Immature natural killer cell (primary cell): ENCODE measurements around the gene NRXN3. TPM values are rescaled to one million over a fixed set of nuclear protein-coding genes. Genes with fewer than 3 reads are reported as not detected.

ENCODE experiments used
- DNase-seq, 3 donors: peaks; one replicate each; pipeline ENCODE4 v3.0.0; 2022; ENCODE audit warnings: mixed read lengths in 1 of 3
- H3K27ac Mint-ChIP-seq, 6 donors: one replicate each; pipeline ENCODE4 v1.8.0; 2020; ENCODE audit warnings: mixed read lengths in 6 of 6, mild to moderate bottlenecking in 5 of 6, inconsistent platforms in 4 of 6, moderate library complexity in 3 of 6
- H3K27me3 Mint-ChIP-seq, 3 donors: one replicate each; pipeline ENCODE4 v1.8.0; 2020 to 2021; ENCODE audit warnings: low read depth in 3 of 3, mild to moderate bottlenecking in 3 of 3, mixed read lengths in 3 of 3, moderate library complexity in 3 of 3, inconsistent platforms in 1 of 3
- H3K36me3 Mint-ChIP-seq, 3 donors: one replicate each; pipeline ENCODE4 v1.8.0; 2020; ENCODE audit warnings: mixed read lengths in 3 of 3, inconsistent platforms in 2 of 3, mild to moderate bottlenecking in 2 of 3
- H3K4me1 Mint-ChIP-seq, 2 donors: one replicate each; pipeline ENCODE4 v1.8.0; 2020; ENCODE audit warnings: inconsistent platforms in 2 of 2, mild to moderate bottlenecking in 2 of 2, mixed read lengths in 2 of 2, moderate library complexity in 1 of 2
- H3K4me3 Mint-ChIP-seq, 5 donors: one replicate each; pipeline ENCODE4 v1.8.0; 2020; ENCODE audit warnings: mild to moderate bottlenecking in 5 of 5, mixed read lengths in 5 of 5, inconsistent platforms in 3 of 5, moderate library complexity in 3 of 5
- H3K9me3 Mint-ChIP-seq, 6 donors: one replicate each; pipeline ENCODE4 v1.8.0; 2020; ENCODE audit warnings: mild to moderate bottlenecking in 6 of 6, mixed read lengths in 6 of 6, inconsistent platforms in 4 of 6, moderate library complexity in 3 of 6
- polyA plus RNA-seq, 3 donors: library from polyadenylated mRNA; unstranded; fragments of 300-500 nt; fragmentation: Illumina TruSeq; gene quantifications; one replicate each; pipeline ENCODE4 v1.2.3, GENCODE V29; 2021

NRXN3 gene
- polyA plus RNA-seq, 3 donors from 2014 or later: not detected

DNA sequence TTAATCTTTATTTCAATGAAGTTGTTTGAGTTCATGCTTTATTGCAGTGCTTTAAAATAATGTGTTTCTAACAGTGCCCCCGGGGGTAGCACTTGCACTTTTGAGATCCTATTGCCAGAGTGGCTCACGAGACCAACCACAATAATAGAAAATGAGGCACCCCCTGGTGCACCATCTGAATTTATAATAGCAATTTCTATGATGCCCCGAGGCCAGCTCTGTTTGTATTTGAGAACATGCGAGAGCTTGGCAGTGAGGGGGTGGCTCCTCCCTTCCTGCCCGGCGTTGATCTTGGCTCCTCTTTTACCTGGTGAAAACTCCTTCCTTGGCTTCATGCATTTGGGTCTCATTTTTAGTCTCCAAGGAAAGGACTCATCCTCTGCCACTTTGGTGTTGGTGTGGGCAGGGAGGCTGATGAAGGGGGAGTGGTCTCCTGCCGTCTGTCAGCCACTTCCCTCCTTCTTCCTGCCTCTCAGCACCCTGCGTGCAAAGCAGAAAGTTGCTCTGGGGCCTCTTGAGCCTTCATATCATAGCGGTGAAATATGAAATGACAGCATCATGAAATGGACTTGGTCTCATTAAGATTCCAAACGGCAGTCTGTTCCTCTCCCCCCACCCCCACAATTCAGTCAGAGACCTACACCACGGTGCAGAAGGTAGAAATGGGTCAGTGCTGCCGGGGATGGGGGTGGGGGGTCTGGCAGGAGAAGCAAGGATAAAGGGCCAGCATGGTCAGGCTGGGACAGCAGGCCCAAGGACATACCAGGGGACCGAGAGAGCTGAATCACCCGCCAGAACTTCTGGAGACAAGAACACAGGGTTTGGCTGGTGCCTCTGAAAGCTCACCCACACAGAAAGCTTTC lies 17.7 kb upstream of the NRXN3 start:
- DNase-seq: no peak
- no peak overlapping the region for H3K27ac Mint-ChIP-seq
- no peaks in the 10 kb centered on the region for H3K4me1 Mint-ChIP-seq
- H3K9me3 Mint-ChIP-seq: peaks cover 0 to 2% (median 0%) of the 10 kb centered on the region in 6 donors
- H3K27me3 Mint-ChIP-seq: peaks cover 0 to 11% (median 4%) of the 10 kb centered on the region in 3 donors
- no peak overlapping the region for H3K4me3 Mint-ChIP-seq
- no peaks in the 10 kb centered on the region for H3K36me3 Mint-ChIP-seq

DNA sequence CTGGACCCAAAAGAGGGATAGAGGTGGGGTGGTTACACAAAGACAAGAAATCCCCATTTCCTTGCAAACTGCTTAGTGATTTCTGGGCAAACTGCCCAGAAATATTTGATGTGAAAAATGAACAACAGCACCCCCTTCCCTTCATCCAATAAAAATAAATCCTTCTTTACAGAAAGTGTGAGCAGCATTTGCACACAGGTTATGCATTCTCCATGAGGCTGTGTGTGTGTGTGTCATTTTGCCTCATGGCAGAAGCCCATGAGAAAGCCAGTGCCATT lies 17.2 kb upstream of the NRXN3 start:
- H3K9me3 Mint-ChIP-seq: peaks cover 0 to 2% (median 0%) of the 10 kb centered on the region in 6 donors
- no peaks in the 10 kb centered on the region for H3K4me1 Mint-ChIP-seq
- H3K27me3 Mint-ChIP-seq: peaks cover 0 to 11% (median 4%) of the 10 kb centered on the region in 3 donors
- DNase-seq: no peak
- no peaks in the 10 kb centered on the region for H3K36me3 Mint-ChIP-seq
- H3K4me3 Mint-ChIP-seq: no peak overlapping the region
- no peak overlapping the region for H3K27ac Mint-ChIP-seq

- Mint-ChIP-seq H3K9me3 (peaks cover 0 to 2% (median 0%) of the 10 kb centered on the region in 6 donors), H3K36me3 (no peaks in the 10 kb centered on the region), H3K4me1 (no peaks in the 10 kb centered on the region), H3K27me3 (peaks cover 2 to 8% (median 2%) of the 10 kb centered on the region in 3 donors), H3K4me3 (no peak overlapping the region), H3K27ac (no peak overlapping the region)
- DNase-seq: no peak
Observed at GRCh38 chr14:78154827-78155226, 15.3 kb upstream of the NRXN3 start.

DNA sequence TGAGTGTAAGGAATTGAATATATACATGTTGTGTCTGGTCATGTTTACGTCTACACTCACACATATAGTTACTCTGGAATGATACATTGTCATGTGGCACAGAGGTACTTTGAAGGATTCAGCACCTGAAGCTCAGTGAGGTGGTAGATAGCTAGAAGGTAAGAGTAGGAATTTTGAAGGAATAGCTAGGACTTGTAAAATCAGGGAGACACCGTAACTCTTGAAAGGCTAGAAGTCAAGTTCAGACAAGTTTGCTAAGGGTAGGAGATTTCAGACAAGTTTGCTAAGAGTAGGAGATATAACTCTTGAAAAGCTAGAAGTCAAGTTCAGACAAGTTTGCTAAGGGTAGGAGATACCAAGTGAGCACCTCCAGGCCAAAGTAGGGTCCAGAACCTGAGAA lies 14.0 kb upstream of the NRXN3 start:
- Mint-ChIP-seq H3K36me3 (no peaks in the 10 kb centered on the region), H3K27me3 (peaks cover 3 to 4% (median 4%) of the 10 kb centered on the region in 3 donors), H3K4me1 (no peaks in the 10 kb centered on the region), H3K4me3 (no peak overlapping the region), H3K27ac (no peak overlapping the region), H3K9me3 (peaks cover 0 to 2% (median 0%) of the 10 kb centered on the region in 6 donors)
- DNase-seq: no peak

DNA sequence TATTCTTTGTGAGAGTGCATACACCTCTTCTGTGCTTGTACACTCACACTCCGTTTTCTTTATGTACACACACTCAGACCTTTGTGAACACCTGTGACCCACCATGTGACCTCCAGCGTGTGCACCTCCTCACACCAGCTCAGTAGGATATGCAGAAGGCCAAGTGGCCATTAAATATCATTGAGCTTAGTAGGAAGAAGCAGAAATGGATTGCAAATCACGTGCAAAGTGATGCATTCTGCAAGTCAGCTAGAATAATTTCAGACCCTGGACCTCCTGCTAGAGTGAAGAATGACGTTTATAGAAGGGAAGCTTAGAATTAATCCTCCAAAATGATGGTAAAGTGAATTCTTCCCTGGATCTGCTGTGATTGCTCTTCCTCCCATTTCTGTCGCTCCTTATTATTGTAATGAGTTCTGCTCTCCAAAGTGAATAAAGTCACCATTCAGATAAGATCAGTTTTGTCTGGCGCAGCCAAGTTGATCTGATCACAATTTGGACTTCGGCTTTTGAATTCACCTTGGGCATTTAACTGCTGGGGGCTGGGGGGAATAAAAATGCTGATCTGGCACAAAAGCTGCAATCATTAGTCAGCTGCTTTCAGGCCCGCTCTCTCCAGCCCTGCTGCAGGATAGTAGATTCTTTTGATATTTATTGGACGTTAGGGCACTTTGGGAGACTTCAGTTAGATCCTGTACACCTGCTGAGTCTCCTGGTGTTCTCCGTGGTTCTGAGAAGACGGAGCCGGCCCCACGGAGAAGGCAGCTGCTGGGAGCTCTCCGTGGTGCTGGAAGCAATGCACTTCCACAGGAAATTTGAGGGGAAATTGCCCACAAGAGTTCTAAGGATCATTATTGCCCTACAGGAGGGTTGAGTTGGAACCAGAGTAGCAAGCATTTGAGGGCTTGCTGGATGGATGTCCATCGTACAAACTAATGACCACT lies 12.4 kb upstream of the NRXN3 start:
- Mint-ChIP-seq H3K36me3 (no peaks in the 10 kb centered on the region), H3K27ac (no peak overlapping the region), H3K4me3 (no peak overlapping the region), H3K4me1 (no peaks in the 10 kb centered on the region), H3K27me3 (peaks cover 3 to 8% (median 4%) of the 10 kb centered on the region in 3 donors), H3K9me3 (peaks cover 0 to 2% (median 0%) of the 10 kb centered on the region in 6 donors)
- peak in 1 of 3 donors; percentile 3 for DNase-seq

DNA sequence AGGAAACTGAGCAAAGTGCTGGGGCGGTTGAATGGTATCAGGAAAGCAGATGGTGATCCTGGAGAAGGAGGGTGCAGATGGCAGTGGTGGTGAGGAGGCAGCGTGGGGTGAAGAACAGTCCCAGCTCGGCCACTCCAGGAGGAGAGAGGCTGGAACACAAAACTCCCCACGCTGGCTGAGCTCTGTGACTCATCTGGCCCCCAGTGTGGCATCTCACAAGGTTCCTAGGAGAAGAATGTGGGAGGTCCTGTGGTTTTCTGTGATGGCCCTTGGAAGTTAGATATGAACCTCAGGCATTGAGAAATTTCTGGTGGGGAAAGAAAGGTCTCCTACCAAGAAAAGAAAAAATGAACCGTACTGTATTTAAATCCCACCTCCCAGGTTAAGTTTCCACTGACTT lies 8.0 kb upstream of the NRXN3 start:
- Mint-ChIP-seq H3K27me3 (peaks cover 4 to 8% (median 7%) of the 10 kb centered on the region in 3 donors), H3K27ac (no peak overlapping the region), H3K4me3 (no peak overlapping the region), H3K4me1 (no peaks in the 10 kb centered on the region), H3K36me3 (no peaks in the 10 kb centered on the region), H3K9me3 (peaks cover 0 to 2% (median 0%) of the 10 kb centered on the region in 6 donors)
- DNase-seq: no peak

- H3K36me3 Mint-ChIP-seq: no peaks in the 10 kb centered on the region
- no peak for DNase-seq
- no peak overlapping the region for H3K4me3 Mint-ChIP-seq
- H3K27me3 Mint-ChIP-seq: peaks cover 4 to 7% (median 7%) of the 10 kb centered on the region in 3 donors
- no peak overlapping the region for H3K27ac Mint-ChIP-seq
- H3K4me1 Mint-ChIP-seq: no peaks in the 10 kb centered on the region
- peaks cover 0 to 2% (median 0%) of the 10 kb centered on the region in 6 donors for H3K9me3 Mint-ChIP-seq
Observed at GRCh38 chr14:78164226-78164853, 5.8 kb upstream of the NRXN3 start.

- Mint-ChIP-seq H3K27me3 (peaks cover 2 to 5% (median 5%) of the 10 kb centered on the region in 3 donors), H3K4me1 (no peaks in the 10 kb centered on the region), H3K27ac (no peak overlapping the region), H3K9me3 (peaks cover 0 to 5% (median 0%) of the 10 kb centered on the region in 6 donors), H3K36me3 (no peaks in the 10 kb centered on the region), H3K4me3 (no peak overlapping the region)
- no peak for DNase-seq
Observed at GRCh38 chr14:78172428-78172827, 2.3 kb downstream of the NRXN3 start.

DNA sequence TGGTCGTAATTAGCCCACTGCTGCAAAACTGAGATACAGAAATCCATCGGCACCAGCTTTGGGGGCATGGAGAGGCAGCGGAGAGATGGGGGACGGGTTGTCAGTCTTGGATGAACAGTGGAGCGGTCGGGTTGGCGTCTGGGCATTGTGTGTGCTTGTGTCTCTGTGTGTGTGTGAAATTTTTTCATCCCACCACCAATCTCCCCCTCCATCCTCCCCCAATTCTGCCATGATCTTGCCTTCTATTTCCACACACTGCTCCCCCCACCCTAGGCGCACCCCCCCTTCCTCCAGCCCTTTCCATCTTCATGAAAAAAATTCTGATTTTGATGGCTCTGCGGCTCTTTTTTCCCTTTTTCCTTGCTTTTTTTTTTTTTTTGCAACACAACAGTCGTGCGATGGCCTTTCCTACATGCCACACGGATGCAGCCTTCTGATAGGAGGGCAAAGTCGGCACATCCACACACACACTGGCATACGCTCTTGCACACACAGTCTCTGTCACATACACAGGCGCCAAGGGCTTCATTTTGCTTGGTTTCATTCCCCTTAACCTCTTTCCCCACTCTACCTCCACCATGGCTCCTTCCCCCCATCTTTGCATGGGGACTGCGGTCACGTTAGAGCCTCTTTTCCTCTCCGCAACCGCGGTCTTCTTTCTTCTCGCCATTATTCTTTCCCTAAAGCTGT lies 3.3 kb downstream of the NRXN3 start:
- no peak for DNase-seq
- Mint-ChIP-seq H3K27ac (no peak overlapping the region), H3K4me1 (no peaks in the 10 kb centered on the region), H3K9me3 (peaks cover 0 to 5% (median 0%) of the 10 kb centered on the region in 6 donors), H3K36me3 (no peaks in the 10 kb centered on the region), H3K27me3 (peaks cover 2 to 5% (median 5%) of the 10 kb centered on the region in 3 donors), H3K4me3 (no peak overlapping the region)

GRCh38 chr14:78175412-78175811 lies 5.2 kb downstream of the NRXN3 start:
- Mint-ChIP-seq H3K27ac (no peak overlapping the region), H3K36me3 (no peaks in the 10 kb centered on the region), H3K4me3 (no peak overlapping the region), H3K4me1 (no peaks in the 10 kb centered on the region), H3K9me3 (peaks cover 0 to 5% (median 0%) of the 10 kb centered on the region in 6 donors), H3K27me3 (peaks cover 2 to 7% (median 5%) of the 10 kb centered on the region in 3 donors)
- DNase-seq: no peak

- Mint-ChIP-seq H3K4me3 (no peak overlapping the region), H3K36me3 (no peaks in the 10 kb centered on the region), H3K4me1 (no peaks in the 10 kb centered on the region), H3K9me3 (peaks cover 0 to 2% (median 0%) of the 10 kb centered on the region in 6 donors), H3K27me3 (peaks cover 0 to 7% (median 0%) of the 10 kb centered on the region in 3 donors), H3K27ac (no peak overlapping the region)
- DNase-seq: no peak
Observed at GRCh38 chr14:78178071-78178470, 7.9 kb downstream of the NRXN3 start.

- Mint-ChIP-seq H3K27ac (no peak overlapping the region), H3K27me3 (peaks cover 0 to 5% (median 3%) of the 10 kb centered on the region in 3 donors), H3K36me3 (no peaks in the 10 kb centered on the region), H3K4me1 (no peaks in the 10 kb centered on the region), H3K9me3 (peaks cover 0 to 2% (median 0%) of the 10 kb centered on the region in 6 donors), H3K4me3 (no peak overlapping the region)
- DNase-seq: no peak
Observed at GRCh38 chr14:78178971-78179370, 8.8 kb downstream of the NRXN3 start.

- Mint-ChIP-seq H3K27me3 (peaks cover 0 to 9% (median 5%) of the 10 kb centered on the region in 3 donors), H3K4me3 (no peak overlapping the region), H3K4me1 (no peaks in the 10 kb centered on the region), H3K27ac (no peak overlapping the region), H3K36me3 (no peaks in the 10 kb centered on the region), H3K9me3 (peaks cover 0 to 3% (median 0%) of the 10 kb centered on the region in 6 donors)
- no peak for DNase-seq
Observed at GRCh38 chr14:78181270-78181669, 11.1 kb downstream of the NRXN3 start.
